Fibroblast of villous mesenchyme (primary cell): ENCODE data around the gene WDR1. TPM values are rescaled to one million over a fixed set of nuclear protein-coding genes. Genes with fewer than 3 reads are reported as not detected.

Source experiments
- DNase-seq: peaks from one replicate; pipeline ENCODE4 v3.0.0-alpha.2; 2010; ENCODE audit warnings: low read depth
- H3K4me3 ChIP-seq: 2 replicates; pipeline ENCODE4 v1.5.1; 2011; ENCODE audit warnings: low read depth, mild to moderate bottlenecking, low read length
- small RNA-seq: library from RNA; depleted of rRNA; stranded (forward); fragments of <200 nt; gene quantifications from one replicate; pipeline ENCODE3, GENCODE V24; 2012
- total RNA-seq: library from RNA; depleted of rRNA; stranded (reverse); fragments of >200 nt; gene quantifications from 2 replicates; pipeline ENCODE4 v1.2.3, GENCODE V29; 2012
- TF ChIP-seq, protein P1 (sequence below): IDR thresholded peaks from 2 replicates; pipeline ENCODE4 v1.5.1; 2012; ENCODE audit warnings: low read depth, mild to moderate bottlenecking, low read length; ENCODE audit not compliant: insufficient read depth

Gene WDR1
- total RNA-seq, 1 donor = 516 TPM

DNA sequence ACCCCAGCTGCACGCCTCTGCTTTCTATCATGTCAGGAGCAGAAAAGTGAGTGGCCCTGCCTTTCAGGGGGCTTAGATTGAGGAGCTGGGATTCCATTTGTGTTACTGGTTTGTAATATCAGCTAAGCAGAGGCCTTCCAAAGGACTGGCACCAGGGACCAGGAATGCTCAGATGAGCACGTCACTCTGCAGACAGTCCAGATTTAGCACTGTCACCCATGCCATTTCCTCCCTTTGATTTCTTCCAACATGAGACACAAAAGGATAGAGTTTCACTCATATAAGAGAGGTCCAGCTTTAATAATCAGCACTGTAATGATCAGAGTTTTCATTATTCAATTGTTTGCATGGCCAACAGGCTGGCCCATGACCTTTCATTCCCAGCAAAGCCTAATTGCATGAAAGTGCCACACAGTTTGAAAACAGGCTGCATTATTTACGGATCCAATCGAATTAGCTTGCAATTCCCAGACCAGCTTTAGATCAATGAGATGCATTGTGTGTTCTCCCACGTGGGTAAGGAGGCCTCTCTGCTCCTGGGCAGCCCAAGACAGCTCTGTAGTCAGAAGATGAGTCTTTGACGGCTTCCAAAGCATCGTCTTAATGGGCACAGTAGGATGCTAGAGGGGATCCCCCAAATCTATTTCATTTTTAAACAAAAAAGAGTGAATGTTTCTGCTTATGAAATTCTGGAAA, 85.5 kb downstream of the WDR1 start:
- no peak overlapping the region for H3K4me3 ChIP-seq
- TF ChIP-seq, protein P1, sequence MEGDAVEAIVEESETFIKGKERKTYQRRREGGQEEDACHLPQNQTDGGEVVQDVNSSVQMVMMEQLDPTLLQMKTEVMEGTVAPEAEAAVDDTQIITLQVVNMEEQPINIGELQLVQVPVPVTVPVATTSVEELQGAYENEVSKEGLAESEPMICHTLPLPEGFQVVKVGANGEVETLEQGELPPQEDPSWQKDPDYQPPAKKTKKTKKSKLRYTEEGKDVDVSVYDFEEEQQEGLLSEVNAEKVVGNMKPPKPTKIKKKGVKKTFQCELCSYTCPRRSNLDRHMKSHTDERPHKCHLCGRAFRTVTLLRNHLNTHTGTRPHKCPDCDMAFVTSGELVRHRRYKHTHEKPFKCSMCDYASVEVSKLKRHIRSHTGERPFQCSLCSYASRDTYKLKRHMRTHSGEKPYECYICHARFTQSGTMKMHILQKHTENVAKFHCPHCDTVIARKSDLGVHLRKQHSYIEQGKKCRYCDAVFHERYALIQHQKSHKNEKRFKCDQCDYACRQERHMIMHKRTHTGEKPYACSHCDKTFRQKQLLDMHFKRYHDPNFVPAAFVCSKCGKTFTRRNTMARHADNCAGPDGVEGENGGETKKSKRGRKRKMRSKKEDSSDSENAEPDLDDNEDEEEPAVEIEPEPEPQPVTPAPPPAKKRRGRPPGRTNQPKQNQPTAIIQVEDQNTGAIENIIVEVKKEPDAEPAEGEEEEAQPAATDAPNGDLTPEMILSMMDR = no peak
- DNase-seq = no peak

DNA sequence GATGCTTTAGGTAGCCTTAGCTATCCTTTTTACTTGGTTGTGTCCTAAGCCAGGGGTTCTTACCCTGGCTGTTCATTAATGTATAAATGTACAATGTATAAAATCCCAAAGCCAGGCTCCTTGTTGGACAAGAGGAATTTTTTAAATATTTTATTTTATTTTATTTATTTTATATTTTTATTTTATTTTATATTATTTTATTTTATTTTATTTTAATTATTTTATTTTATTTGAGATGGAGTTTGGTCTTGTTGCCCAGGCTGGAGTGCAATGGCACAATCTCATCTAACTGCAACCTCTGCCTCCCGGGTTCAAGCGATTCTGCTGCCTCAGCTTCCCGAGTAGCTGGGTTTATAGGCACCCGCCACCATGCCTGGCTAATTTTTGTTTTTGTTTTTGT, 87.2 kb downstream of the WDR1 start:
- H3K4me3 ChIP-seq = no peak overlapping the region
- no peak for DNase-seq
- TF ChIP-seq, protein P1 = no peak

GRCh38 chr4:10028910-10029309, 87.7 kb downstream of the WDR1 start:
- TF ChIP-seq, protein P1 = no peak
- DNase-seq = no peak
- H3K4me3 ChIP-seq = no peak overlapping the region

- TF ChIP-seq, protein P1 = no peak
- no peak overlapping the region for H3K4me3 ChIP-seq
- DNase-seq = no peak
These were observed 90.1 kb downstream of the WDR1 start for GRCh38 chr4:10026485-10026884.

- no peak for DNase-seq
- no peak overlapping the region for H3K4me3 ChIP-seq
- TF ChIP-seq, protein P1 = no peak
These were observed 91.3 kb downstream of the WDR1 start for GRCh38 chr4:10025230-10025806.

Small RNAs within 50 kb of the gene (small RNA-seq; reads per million reads assigned to genes)
- not detected for gene AC093664.1
- gene MIR3138 = 0.28 reads per million
- not detected for gene RNA5SP155

Other genes starting within 250 kb of the WDR1 start
- 0.43 and 0.97 TPM in 2 replicates for gene SLC2A9, start 95.3 kb downstream of the WDR1 start, total RNA-seq